HL-60 (cell line): ENCODE data around the gene FBXO42.
A peak's percentile ranks its signal among the peaks of the same experiment; 100 is the strongest.
"Not testable (repeated sequence)": the region's sequence is repeated elsewhere in the genome, so short reads cannot be mapped to it uniquely, and the experiment has no call there.

ENCODE experiments used
- DNase-seq, 2 experiments: peaks; one replicate each; pipeline ENCODE4 v3.0.0-alpha.2; 2010 to 2020; ENCODE audit warnings: low read depth in 1 of 2, low spot score in 1 of 2
- H3K27ac ChIP-seq: fragments of 250-450 bp; sonication (Bioruptor Pico); replicated peaks from 2 replicates; pipeline ENCODE4 v1.5.1; 2020; ENCODE audit warnings: mild to moderate bottlenecking, moderate library complexity
- H3K27me3 ChIP-seq: fragments of 250-450 bp; sonication (Bioruptor Pico); 2 replicates; pipeline ENCODE4 v1.5.1; 2021; ENCODE audit warnings: mild to moderate bottlenecking, moderate library complexity; ENCODE audit not compliant: insufficient read depth, poor library complexity, severe bottlenecking
- H3K4me3 ChIP-seq: replicated peaks from 2 replicates; pipeline ENCODE4 v1.5.1; 2011; ENCODE audit warnings: mild to moderate bottlenecking, control low read depth, low read length; ENCODE audit not compliant: insufficient read depth
- CTCF ChIP-seq: IDR thresholded peaks from one replicate; pipeline ENCODE4 v1.5.1; 2011; ENCODE audit warnings: low read length, control low read depth, inconsistent platforms; ENCODE audit not compliant: insufficient read depth
- GABPA ChIP-seq: IDR thresholded peaks from 2 replicates; pipeline ENCODE4 v1.6.1; 2012; ENCODE audit warnings: low read depth
- POLR2AphosphoS5 ChIP-seq: IDR thresholded peaks from 2 replicates; pipeline ENCODE4 v1.6.1; 2012; ENCODE audit warnings: low read depth
- SPI1 ChIP-seq: IDR thresholded peaks from 2 replicates; pipeline ENCODE4 v1.6.1; 2012; ENCODE audit warnings: low read depth, mild to moderate bottlenecking, borderline replicate concordance
- TF ChIP-seq, protein P1 (sequence below): IDR thresholded peaks from 2 replicates; pipeline ENCODE4 v1.6.1; 2012; ENCODE audit warnings: low read depth; ENCODE audit not compliant: insufficient replicate concordance

Gene FBXO42

DNA sequence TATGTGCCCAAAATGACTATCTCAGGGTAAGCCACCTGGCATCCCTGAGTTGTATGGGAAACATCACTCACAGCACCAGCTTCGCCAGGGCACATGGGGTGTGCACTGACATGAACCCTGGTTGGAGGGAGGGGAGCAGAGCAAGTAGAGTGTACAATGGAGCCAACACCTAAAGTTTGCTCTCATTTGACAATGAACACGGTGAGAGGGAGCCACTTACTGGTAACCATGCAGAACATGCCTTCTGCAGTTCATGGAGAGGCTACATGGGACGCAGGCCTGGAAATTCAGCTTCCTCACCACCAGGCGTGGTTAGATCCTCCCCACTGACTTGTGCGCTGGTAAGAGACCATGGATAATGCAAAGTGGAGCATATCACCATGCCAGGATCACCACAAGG lies 105.3 kb downstream of the FBXO42 start:
- DNase-seq, result no peak
- no peak overlapping the region for H3K4me3 ChIP-seq
- no peak for TF ChIP-seq SPI1
- no peak for TF ChIP-seq POLR2AphosphoS5
- TF ChIP-seq, protein P1, sequence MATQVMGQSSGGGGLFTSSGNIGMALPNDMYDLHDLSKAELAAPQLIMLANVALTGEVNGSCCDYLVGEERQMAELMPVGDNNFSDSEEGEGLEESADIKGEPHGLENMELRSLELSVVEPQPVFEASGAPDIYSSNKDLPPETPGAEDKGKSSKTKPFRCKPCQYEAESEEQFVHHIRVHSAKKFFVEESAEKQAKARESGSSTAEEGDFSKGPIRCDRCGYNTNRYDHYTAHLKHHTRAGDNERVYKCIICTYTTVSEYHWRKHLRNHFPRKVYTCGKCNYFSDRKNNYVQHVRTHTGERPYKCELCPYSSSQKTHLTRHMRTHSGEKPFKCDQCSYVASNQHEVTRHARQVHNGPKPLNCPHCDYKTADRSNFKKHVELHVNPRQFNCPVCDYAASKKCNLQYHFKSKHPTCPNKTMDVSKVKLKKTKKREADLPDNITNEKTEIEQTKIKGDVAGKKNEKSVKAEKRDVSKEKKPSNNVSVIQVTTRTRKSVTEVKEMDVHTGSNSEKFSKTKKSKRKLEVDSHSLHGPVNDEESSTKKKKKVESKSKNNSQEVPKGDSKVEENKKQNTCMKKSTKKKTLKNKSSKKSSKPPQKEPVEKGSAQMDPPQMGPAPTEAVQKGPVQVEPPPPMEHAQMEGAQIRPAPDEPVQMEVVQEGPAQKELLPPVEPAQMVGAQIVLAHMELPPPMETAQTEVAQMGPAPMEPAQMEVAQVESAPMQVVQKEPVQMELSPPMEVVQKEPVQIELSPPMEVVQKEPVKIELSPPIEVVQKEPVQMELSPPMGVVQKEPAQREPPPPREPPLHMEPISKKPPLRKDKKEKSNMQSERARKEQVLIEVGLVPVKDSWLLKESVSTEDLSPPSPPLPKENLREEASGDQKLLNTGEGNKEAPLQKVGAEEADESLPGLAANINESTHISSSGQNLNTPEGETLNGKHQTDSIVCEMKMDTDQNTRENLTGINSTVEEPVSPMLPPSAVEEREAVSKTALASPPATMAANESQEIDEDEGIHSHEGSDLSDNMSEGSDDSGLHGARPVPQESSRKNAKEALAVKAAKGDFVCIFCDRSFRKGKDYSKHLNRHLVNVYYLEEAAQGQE, result no peak
- no peak for TF ChIP-seq CTCF
- no peak for TF ChIP-seq GABPA
- no peak overlapping the region for H3K27ac ChIP-seq
- no peaks in the 10 kb centered on the region for H3K27me3 ChIP-seq

DNA sequence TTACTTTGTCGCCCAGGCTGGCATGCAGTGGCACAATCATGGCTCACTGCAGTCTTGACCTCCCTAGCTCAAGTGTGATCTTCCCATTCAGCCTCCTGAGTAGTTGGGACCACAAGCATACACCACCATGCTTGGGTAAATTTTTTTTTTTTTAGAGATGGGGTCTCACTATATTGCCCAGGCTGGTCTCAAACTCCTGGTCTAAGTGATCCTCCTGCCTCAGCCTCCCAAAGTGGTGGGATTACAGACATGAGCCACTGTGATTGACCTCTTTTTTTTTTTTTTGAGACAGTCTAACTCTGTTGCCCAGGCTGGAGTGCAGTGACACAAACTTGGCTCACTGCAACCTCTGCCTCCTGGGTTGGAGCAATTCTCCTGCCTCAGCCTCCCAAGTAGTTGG lies 106.0 kb downstream of the FBXO42 start:
- H3K27ac ChIP-seq, H3K27me3 ChIP-seq, H3K4me3 ChIP-seq, DNase-seq: not testable (repeated sequence)

- TF ChIP-seq, protein P1, result no peak
- TF ChIP-seq POLR2AphosphoS5 (no peak), CTCF (no peak), GABPA (no peak), SPI1 (no peak)
- Histone ChIP-seq H3K27me3 (no peaks in the 10 kb centered on the region), H3K4me3 (no peak overlapping the region), H3K27ac (no peak overlapping the region)
- no peak for DNase-seq
Measured at GRCh38 chr1:16245476-16246196, 106.6 kb downstream of the FBXO42 start.

- H3K27ac ChIP-seq, result no peak overlapping the region
- no peaks in the 10 kb centered on the region for H3K27me3 ChIP-seq
- H3K4me3 ChIP-seq, result no peak overlapping the region
- TF ChIP-seq GABPA (no peak), SPI1 (no peak), CTCF (no peak), POLR2AphosphoS5 (peak; percentile 25; the same call in 1 of the 2 replicates)
- TF ChIP-seq, protein P1, result no peak
- no peak for DNase-seq
Measured at GRCh38 chr1:16244650-16245285, 107.5 kb downstream of the FBXO42 start.
